ENCODE results near the gene USP47.

Gene USP47

DNA sequence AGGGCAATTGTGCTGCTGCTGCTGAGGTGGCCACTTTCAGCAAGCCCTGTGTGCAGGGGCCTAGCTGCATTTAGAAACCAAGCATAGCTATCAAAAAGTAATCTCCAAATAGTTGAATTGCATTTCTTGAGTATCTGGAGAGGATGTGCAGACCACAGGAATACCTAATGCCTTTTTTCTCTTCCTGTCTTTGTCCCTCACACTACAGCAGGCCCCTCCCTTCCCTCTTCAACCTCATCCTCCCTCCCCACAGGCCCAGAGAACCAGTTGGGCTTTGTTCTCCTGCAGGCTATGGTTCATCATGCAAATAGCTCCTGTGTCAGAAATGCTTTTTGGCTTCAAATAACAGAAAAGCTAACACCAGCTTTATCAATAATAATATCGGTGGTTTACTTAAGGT lies 118.9 kb downstream of the USP47 start:
- Histone ChIP-seq H3K9me3 (ENCODE audit: severe bottlenecking) (no peaks in the 10 kb centered on the region), H3K36me3 (ENCODE audit: low read depth) (peaks cover 37% of the 10 kb centered on the region), H3K4me1 (ENCODE audit: insufficient read depth, poor library complexity, severe bottlenecking) (no peaks in the 10 kb centered on the region), H3K27me3 (ENCODE audit: insufficient read depth, poor library complexity, severe bottlenecking) (no peaks in the 10 kb centered on the region), H3K4me3 (ENCODE audit: severe bottlenecking) (no peak overlapping the region), H3K27ac (ENCODE audit: poor library complexity, severe bottlenecking) (no peak overlapping the region)
- DNase-seq (ENCODE audit: low spot score): no peak
- TF ChIP-seq, protein P1, sequence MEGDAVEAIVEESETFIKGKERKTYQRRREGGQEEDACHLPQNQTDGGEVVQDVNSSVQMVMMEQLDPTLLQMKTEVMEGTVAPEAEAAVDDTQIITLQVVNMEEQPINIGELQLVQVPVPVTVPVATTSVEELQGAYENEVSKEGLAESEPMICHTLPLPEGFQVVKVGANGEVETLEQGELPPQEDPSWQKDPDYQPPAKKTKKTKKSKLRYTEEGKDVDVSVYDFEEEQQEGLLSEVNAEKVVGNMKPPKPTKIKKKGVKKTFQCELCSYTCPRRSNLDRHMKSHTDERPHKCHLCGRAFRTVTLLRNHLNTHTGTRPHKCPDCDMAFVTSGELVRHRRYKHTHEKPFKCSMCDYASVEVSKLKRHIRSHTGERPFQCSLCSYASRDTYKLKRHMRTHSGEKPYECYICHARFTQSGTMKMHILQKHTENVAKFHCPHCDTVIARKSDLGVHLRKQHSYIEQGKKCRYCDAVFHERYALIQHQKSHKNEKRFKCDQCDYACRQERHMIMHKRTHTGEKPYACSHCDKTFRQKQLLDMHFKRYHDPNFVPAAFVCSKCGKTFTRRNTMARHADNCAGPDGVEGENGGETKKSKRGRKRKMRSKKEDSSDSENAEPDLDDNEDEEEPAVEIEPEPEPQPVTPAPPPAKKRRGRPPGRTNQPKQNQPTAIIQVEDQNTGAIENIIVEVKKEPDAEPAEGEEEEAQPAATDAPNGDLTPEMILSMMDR (IDR thresholded peaks at IDR 0.05; ENCODE audit: poor library complexity, severe bottlenecking): no peak
- ATAC-seq (ENCODE audit: low read depth): no peak

DNA sequence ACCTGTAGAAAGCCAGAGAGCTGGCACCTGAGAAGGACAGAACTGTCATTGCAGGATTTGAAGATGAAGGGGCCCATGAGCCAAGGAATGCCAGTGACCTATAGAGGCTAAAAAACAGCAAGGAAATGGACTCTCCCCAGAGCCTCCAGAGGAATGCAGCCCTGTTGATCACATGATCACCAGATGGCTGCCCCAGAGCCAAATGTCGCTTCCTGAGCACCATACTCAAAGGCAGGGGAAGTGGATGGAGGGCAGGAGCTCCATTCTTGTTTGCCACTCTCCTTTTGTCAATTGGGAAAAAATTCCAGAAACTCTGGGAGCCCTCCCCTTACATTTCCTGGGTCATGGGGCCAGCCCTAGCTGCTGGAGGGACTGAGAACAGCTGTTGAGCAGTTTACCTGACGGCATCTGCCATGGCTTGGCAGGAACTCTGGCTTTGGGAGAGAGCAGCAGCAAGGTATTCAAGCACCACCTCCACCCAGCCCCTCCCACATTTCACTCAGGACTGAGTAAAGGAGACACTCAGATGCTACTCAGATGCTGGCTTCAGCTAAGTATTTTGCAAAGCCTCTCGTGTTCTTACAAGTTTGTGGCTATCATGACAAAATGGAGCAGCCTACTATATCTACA lies 119.7 kb downstream of the USP47 start:
- Histone ChIP-seq H3K36me3 (ENCODE audit: low read depth) (peaks cover 32% of the 10 kb centered on the region), H3K27me3 (ENCODE audit: insufficient read depth, poor library complexity, severe bottlenecking) (no peaks in the 10 kb centered on the region)
- peak; percentile 34; the same call in 1 of the 3 replicates for ATAC-seq (ENCODE audit: low read depth)

DNA sequence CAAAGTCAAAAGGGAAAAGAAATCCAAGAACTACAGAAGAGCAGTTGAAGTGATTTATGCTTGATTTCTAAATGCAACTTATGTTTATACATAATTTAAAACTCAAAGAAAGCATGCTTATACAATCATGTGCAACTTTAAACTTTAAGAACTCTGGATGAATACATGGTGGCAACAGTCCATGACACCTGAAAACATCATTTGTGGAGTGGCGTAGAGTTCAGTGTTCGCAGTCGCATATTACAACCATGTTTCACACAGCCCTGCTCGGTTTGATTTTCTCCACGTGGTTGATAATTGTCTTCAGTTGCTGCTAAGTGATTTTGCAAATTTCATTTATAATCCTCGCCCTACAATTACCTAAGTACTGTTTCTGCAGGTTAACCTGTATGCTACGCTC lies 121.3 kb downstream of the USP47 start:
- no peak overlapping the region for H3K27ac ChIP-seq (ENCODE audit: poor library complexity, severe bottlenecking)
- H3K4me1 ChIP-seq (ENCODE audit: insufficient read depth, poor library complexity, severe bottlenecking): no peaks in the 10 kb centered on the region
- no peaks in the 10 kb centered on the region for H3K27me3 ChIP-seq (ENCODE audit: insufficient read depth, poor library complexity, severe bottlenecking)
- ATAC-seq (ENCODE audit: low read depth): no peak
- no peak for DNase-seq (ENCODE audit: low spot score)
- H3K4me3 ChIP-seq (ENCODE audit: severe bottlenecking): no peak overlapping the region
- H3K36me3 ChIP-seq (ENCODE audit: low read depth): peaks cover 31% of the 10 kb centered on the region
- H3K9me3 ChIP-seq (ENCODE audit: severe bottlenecking): no peaks in the 10 kb centered on the region
- TF ChIP-seq, protein P1 (IDR thresholded peaks at IDR 0.05; ENCODE audit: poor library complexity, severe bottlenecking): no peak

More for the DNA sequence above, 119.7 kb downstream of the USP47 start:
- H3K27ac ChIP-seq (ENCODE audit: poor library complexity, severe bottlenecking): no peak overlapping the region
- no peak for DNase-seq (ENCODE audit: low spot score)
- no peaks in the 10 kb centered on the region for H3K4me1 ChIP-seq (ENCODE audit: insufficient read depth, poor library complexity, severe bottlenecking)
- TF ChIP-seq, protein P1 (IDR thresholded peaks at IDR 0.05; ENCODE audit: poor library complexity, severe bottlenecking): no peak
- no peaks in the 10 kb centered on the region for H3K9me3 ChIP-seq (ENCODE audit: severe bottlenecking)
- H3K4me3 ChIP-seq (ENCODE audit: severe bottlenecking): no peak overlapping the region

DNA sequence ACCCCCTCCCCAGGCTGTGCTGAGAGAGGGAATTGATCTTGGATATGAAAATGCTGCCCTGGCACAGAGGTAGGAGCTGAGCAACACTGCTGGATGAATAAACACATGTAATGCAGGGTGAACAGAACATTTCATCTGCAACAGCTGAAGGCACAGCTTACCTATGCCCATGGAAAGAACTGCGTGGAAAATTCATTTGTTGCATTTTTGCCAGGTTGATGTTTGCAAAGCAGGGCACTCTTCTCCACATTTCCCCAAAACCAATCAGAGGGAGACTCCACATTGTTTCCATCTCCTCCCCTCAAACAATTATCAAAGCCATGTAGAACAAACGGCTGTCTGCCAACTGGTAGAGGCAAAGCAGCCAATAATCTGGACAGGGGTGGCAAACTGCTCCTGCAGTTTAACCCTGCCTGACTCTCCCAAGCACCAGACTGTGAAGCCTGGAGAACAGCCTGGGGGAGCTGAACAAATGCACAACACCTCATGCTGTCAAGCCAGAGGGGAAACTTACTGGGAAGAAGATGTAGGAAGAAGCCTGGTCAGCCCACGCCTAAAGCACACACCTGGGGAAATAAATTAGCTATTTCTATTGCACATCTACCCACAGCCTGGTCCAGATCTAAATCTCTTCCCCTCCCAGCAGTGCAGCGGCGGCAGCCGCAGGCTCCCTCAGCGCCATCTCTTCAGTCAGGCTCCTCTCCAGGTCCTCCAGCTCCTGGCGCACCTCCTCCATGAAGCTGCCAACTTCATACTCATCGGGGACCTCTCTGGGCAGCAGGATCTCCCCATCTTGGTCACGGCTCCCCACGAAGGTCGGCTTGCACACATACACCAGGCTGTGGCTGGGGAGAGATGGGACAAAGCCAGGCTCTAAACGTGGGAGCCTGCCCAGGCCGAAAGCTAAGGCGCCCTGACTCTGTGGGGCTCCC lies 122.3 kb downstream of the USP47 start:
- Histone ChIP-seq H3K36me3 (ENCODE audit: low read depth) (peaks cover 33% of the 10 kb centered on the region), H3K9me3 (ENCODE audit: severe bottlenecking) (no peaks in the 10 kb centered on the region), H3K27me3 (ENCODE audit: insufficient read depth, poor library complexity, severe bottlenecking) (no peaks in the 10 kb centered on the region), H3K4me3 (ENCODE audit: severe bottlenecking) (no peak overlapping the region), H3K27ac (ENCODE audit: poor library complexity, severe bottlenecking) (no peak overlapping the region), H3K4me1 (ENCODE audit: insufficient read depth, poor library complexity, severe bottlenecking) (no peaks in the 10 kb centered on the region)
- DNase-seq (ENCODE audit: low spot score) (no peak), ATAC-seq (ENCODE audit: low read depth) (no peak)
- TF ChIP-seq, protein P1 (IDR thresholded peaks at IDR 0.05; ENCODE audit: poor library complexity, severe bottlenecking): no peak
